ENCODE measurements around the gene A2ML1.

A2ML1 gene

DNA sequence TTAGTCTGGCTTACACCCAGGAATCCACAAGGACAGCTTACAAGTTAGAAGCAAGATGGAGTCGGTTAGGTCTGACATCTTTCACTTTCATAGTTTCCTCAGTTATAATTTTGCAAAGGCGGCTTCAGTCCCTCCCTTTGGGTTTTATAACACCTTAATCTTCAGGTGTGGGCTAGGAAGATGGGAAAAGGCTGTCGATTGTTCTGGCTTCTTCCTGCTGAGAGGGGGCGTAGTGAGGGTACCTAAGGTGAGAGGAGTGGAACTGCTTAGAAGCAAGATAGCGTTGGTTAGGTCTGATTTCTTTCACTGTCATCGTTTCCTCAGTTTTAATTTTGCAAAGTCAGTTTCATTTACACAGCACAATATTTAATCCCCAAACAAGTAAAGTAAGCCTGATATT, 10.1 kb downstream of the A2ML1 start:
- no peak for DNase-seq (ENCODE audit: low read depth)
- H3K4me3 ChIP-seq (ENCODE audit: low read length): no peak overlapping the region
- TF ChIP-seq CTCF (IDR thresholded peaks at IDR 0.05; ENCODE audit: insufficient read depth, low read depth, low read length, missing control alignments): no peak

DNA sequence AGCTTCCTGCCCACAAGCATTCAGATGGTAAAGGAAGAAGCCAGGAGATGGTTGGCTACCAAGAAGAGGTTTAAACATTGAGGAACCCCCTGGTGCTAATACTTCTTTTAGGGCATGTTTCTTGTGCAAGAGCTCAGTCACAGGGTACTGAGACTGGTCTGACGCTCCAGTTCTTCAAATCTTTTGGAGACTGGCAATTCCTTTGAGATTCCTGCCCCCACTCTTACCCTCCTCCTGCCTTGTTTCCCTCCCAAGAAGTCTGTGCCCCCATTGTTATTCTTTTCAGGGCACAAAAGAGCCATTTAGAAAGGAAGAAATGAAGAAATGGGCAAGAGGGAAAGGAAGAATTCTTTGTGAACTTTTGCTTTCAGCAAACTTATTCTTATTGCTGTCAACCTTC, 11.8 kb downstream of the A2ML1 start:
- no peak for DNase-seq (ENCODE audit: low read depth)
- TF ChIP-seq CTCF (IDR thresholded peaks at IDR 0.05; ENCODE audit: insufficient read depth, low read depth, low read length, missing control alignments): no peak
- H3K4me3 ChIP-seq (ENCODE audit: low read length): no peak overlapping the region

- no peak overlapping the region for H3K4me3 ChIP-seq (ENCODE audit: low read length)
- TF ChIP-seq CTCF (IDR thresholded peaks at IDR 0.05; ENCODE audit: insufficient read depth, low read depth, low read length, missing control alignments): no peak
- DNase-seq (ENCODE audit: low read depth): no peak
These were observed 14.9 kb downstream of the A2ML1 start for GRCh38 chr12:8837291-8837690.

DNA sequence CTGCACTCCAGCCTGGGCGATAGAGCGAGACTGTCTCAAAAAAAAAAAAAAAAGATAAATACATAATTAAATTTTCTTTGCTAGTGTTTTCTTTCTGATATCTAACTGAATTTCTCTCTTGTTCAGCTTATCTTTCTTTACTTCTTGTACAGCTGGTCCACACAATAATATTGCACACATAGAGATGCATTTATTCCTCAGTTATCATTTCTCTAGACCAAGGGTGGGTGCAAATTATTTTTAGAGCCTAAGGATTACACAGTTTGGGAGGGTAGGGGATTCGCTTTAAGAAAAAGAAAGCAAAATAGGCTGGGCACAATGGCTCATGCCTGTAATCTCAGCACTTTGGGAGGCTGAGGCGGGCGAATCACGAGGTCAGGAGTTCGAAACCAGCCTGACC, 17.9 kb downstream of the A2ML1 start:
- no peak overlapping the region for H3K4me3 ChIP-seq (ENCODE audit: low read length)
- DNase-seq (ENCODE audit: low read depth): no peak
- no peak for TF ChIP-seq CTCF (IDR thresholded peaks at IDR 0.05; ENCODE audit: insufficient read depth, low read depth, low read length, missing control alignments)

DNA sequence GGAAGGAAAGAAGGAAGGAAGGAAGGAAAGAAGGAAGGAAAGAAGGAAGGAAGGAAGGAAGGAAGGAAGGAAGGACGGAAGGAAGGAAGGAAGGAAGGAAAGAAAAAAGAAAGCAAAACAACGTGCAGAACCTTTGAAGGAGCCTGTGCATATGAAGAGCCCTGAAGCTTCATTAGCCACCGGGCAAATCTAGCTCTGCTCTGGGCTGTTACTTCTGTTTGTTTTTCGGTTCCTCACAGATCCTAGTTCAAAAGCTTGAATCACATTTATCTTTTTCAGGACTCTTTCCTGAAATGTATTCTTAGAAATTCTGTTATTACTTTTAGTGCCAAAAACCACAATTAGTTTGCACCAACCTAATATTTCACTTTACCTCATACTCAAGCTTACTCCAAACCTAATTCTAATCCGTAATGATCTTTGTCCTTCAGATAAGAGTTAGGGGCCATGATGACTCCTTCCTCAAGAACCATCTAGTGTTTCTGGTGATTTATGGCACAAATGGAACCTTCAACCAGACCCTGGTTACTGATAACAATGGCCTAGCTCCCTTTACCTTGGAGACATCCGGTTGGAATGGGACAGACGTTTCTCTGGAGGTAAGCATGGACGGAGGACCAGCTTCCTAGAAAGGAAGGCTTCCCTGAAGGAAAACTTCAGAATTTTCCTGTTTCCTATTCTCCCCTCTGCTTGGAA, 18.7 kb downstream of the A2ML1 start:
- DNase-seq (ENCODE audit: low read depth): no peak
- no peak overlapping the region for H3K4me3 ChIP-seq (ENCODE audit: low read length)
- no peak for TF ChIP-seq CTCF (IDR thresholded peaks at IDR 0.05; ENCODE audit: insufficient read depth, low read depth, low read length, missing control alignments)

DNA sequence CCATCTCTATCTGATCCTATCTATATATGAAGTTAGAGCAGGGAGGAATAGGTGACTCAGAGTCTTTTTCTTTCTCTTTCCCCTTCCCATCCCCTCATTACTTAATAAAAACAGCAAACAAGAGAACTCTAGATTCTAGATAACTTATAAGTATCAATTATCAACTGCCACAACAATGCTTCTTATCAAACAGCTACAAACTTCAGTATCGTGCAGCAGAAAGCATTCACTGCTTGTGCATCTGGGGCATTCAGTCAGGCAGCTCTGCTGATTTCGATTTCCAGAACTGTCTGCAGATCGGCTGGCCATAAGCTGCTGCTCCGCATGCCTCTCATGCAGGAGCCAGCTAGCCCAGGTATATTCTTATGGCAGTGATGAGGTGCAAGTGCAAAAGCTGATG, 19.4 kb downstream of the A2ML1 start:
- DNase-seq (ENCODE audit: low read depth): no peak
- no peak for TF ChIP-seq CTCF (IDR thresholded peaks at IDR 0.05; ENCODE audit: insufficient read depth, low read depth, low read length, missing control alignments)
- no peak overlapping the region for H3K4me3 ChIP-seq (ENCODE audit: low read length)

GRCh38 chr12:8844665-8845064, 22.2 kb downstream of the A2ML1 start:
- H3K4me3 ChIP-seq (ENCODE audit: low read length): no peak overlapping the region
- no peak for DNase-seq (ENCODE audit: low read depth)
- TF ChIP-seq CTCF (IDR thresholded peaks at IDR 0.05; ENCODE audit: insufficient read depth, low read depth, low read length, missing control alignments): no peak
